Measurements from ENCODE around the gene ATP13A1.
A peak's percentile ranks its signal among the peaks of the same experiment; 100 is the strongest.
"Not testable (repeated sequence)": the region's sequence is repeated elsewhere in the genome, so short reads cannot be mapped to it uniquely, and the experiment has no call there.

The ATP13A1 gene

DNA sequence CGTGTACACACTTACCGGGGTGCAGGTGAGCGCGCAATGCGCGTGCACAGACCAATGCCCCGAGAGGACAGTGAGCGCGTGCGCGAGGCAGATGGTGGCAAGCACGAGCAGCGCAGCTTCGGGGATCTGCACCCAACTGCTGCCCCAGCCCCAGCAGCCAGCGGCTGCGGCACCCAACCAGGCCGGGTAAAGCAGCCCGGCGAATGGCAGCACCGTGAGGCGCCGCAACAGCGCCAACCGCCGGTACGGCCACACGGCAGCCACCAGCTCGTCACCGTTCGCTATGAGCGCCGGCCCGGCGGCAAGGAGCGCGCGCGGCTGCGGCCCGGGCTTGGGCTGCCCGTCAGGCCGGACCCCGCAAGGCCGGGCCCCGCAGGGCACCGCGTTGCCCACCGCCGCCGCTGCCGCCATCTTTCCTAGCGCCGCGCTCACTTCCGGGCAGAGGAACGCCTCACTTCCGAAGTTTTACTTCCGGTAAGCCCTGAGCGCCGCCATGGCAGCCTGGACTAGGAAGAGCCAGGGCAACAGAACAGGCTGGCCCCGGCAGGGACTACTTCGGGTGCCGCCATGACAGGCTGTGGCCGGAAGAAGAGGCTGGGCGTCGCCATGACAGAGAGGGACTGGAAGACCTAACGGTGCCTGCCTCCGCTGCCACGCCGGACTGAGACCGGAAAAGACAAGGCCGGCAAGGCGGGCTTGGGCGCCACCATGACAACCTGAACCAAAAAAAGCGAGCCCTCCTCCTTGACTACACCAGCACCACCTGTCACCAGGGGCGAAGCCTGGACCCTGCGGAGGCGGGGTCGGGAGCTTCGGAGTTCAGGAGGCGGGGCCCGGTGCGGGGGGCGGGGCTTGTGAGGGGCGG is at the start of gene ATP13A1:
TSS of gene ATP13A1 (minus strand) at position 421 of the 865 bp plus-strand sequence. CDS start at position 411, 10 bp downstream.
- peak; percentile 97 for DNase-seq (ENCODE audit: low spot score)

- DNase-seq (ENCODE audit: low spot score) = no peak
Observed at GRCh38 chr19:19711934-19712828, 48.7 kb upstream of the ATP13A1 start.

DNA sequence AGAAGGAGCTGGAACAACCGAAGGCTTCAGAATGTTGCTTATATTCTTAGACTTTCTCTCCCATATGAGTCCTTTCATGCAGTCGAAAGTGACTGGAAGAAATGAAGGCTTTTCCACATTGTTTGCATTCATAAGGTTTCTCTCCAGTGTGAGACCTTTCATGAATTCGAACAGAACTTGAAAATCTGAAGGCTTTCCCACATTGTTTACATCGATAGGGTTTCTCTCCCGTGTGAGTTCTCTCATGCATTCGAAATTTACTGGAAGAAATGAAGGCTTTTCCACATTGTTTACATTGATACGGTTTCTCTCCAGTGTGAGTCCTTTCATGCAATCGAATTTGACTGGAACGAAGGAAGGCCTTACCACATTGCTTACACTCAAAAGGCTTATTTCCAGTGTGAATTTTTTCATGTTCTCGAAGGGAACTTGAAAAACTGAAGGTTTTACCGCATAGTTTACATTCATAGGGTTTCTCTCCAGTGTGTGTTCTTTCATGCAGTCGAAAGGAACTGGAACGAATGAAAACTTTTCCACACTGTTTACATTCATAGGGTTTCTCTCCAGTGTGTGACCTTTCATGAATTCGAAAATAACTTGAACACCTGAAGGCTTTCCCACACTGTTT is 47.9 kb upstream of the ATP13A1 start:
- no peak for DNase-seq (ENCODE audit: low spot score)

- no peak for DNase-seq (ENCODE audit: low spot score)
Observed at GRCh38 chr19:19710506-19710905, 47.0 kb upstream of the ATP13A1 start.

GRCh38 chr19:19704836-19705235 is 41.4 kb upstream of the ATP13A1 start:
- DNase-seq (ENCODE audit: low spot score) = no peak

- not testable (repeated sequence) for DNase-seq (ENCODE audit: low spot score)
Observed at GRCh38 chr19:19700493-19700892, 37.0 kb upstream of the ATP13A1 start.

DNA sequence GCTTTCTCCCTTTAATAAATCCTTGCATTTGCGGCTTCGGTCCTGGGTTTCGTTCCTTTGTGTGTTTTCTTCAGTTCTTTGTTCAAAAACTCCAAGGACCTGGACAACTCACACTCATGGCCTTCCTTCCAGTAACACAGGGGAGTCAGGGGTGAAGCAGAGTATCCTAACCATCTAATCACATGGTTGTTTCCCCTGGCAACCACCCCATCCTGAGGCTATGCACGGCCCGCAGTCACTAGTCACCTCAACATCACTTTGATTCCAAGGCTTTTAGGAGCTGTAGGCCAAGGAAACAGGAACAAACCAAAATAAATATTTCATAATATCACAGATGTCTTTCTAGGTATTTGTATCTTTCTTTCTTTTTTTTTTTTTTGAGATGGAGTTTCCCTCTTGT is 34.1 kb upstream of the ATP13A1 start:
- DNase-seq (ENCODE audit: low spot score) = no peak

DNA sequence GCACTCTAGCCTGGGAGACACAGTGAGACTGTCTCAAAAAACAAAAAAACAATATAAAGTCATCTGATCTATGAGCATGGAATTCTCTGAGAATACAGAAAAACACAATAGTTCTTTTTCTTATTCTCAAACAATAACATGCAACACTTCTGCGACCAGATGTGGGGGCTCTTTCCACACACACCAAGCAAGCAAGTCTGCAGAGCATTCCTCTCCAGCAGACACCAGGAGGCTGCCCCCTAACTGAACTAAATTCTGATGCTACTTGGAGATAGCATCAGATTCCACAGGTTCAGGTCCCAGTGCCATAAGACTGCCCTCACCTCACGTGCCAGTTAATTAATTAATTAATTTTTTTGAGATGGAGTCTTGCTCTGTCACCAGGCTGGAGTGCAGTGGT is 32.9 kb upstream of the ATP13A1 start:
- DNase-seq (ENCODE audit: low spot score) = no peak

- DNase-seq (ENCODE audit: low spot score) = no peak
Observed at GRCh38 chr19:19691683-19692082, 28.2 kb upstream of the ATP13A1 start.

- DNase-seq (ENCODE audit: low spot score) = not testable (repeated sequence)
Observed at GRCh38 chr19:19689023-19689422, 25.5 kb upstream of the ATP13A1 start.

GRCh38 chr19:19687090-19687489 is 23.6 kb upstream of the ATP13A1 start:
- DNase-seq (ENCODE audit: low spot score) = no peak

DNA sequence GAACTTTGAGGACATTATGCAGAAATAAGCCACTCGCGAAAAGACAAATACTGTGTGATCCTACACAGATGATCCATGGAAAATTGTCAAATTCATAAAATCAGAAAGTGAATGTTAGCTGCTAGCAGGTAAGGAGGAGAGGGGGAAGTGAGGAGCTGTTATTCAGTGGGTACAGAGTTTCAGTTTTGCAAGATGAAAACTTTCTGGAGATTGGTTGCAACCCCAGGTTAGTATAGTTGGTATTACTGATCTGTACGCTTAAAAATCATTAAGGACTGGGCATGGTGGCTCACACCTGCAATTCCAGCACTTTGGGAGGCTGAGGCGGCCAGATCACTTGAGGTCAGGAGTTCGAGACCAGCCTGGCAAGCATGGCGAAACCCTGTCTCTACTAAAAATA is 23.1 kb upstream of the ATP13A1 start:
- DNase-seq (ENCODE audit: low spot score) = no peak

DNA sequence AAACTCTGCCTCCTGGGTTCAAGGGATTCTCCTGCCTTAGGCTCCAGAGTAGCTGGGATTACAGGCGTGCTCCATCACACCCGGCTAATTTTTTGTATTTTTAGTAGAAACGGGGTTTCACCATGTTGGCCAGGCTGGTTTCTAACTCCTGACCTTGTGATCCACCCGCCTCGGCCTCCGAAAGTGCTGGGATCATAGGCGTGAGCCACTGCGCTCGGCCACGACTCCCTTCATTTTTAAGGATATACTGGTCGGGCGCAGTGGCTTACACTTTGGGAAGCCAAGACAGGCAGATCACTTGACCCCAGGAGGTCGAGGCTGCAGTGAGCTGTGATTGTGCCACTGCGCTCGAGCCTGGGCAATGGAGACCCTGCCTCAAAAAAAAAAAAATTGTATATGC is 22.6 kb upstream of the ATP13A1 start:
- DNase-seq (ENCODE audit: low spot score) = not testable (repeated sequence)

DNA sequence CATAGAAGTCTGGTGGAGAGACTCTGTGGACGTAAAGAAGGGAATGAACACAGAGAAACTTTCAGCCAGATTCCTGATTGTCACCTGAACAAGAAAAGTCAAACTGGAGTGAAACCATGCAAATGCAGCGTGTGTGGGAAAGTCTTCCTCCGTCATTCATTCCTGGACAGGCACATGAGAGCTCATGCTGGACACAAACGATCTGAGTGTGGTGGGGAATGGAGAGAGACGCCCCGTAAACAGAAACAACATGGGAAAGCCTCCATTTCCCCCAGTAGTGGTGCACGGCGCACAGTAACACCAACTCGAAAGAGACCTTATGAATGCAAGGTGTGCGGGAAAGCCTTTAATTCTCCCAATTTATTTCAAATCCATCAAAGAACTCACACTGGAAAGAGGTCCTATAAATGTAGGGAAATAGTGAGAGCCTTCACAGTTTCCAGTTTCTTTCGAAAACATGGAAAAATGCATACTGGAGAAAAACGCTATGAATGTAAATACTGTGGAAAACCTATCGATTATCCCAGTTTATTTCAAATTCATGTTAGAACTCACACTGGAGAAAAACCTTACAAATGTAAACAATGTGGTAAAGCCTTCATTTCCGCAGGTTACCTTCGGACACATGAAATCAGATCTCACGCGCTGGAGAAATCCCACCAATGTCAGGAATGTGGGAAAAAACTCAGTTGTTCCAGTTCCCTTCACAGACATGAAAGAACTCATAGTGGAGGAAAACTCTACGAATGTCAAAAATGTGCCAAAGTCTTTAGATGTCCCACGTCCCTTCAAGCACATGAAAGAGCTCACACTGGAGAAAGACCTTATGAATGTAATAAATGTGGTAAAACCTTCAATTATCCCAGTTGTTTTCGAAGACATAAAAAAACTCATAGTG is 15.9 kb upstream of the ATP13A1 start:
- DNase-seq (ENCODE audit: low spot score) = no peak

DNA sequence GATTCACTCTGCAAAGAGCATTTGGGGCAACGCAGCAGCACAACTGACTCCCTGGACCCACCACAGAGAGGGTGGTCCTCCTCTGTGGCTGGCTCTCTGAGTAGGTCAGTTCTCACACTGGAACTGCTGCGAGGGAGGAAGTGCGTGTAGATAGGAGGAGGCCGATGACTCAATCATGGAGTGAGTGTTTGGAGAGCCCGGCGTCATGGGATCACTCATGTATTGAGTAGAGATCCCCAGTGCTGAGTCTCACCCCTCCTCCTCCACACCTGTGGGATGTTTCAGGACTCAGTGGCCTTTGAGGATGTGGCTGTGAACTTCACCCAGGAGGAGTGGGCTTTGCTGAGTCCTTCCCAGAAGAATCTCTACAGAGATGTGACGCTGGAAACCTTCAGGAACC is 14.1 kb upstream of the ATP13A1 start:
- no peak for DNase-seq (ENCODE audit: low spot score)

GRCh38 chr19:19674315-19674714 is 10.8 kb upstream of the ATP13A1 start:
- DNase-seq (ENCODE audit: low spot score) = no peak

GRCh38 chr19:19672816-19673215 is 9.3 kb upstream of the ATP13A1 start:
- DNase-seq (ENCODE audit: low spot score) = no peak

GRCh38 chr19:19670070-19670551 is 6.6 kb upstream of the ATP13A1 start:
- DNase-seq (ENCODE audit: low spot score) = no peak

DNA sequence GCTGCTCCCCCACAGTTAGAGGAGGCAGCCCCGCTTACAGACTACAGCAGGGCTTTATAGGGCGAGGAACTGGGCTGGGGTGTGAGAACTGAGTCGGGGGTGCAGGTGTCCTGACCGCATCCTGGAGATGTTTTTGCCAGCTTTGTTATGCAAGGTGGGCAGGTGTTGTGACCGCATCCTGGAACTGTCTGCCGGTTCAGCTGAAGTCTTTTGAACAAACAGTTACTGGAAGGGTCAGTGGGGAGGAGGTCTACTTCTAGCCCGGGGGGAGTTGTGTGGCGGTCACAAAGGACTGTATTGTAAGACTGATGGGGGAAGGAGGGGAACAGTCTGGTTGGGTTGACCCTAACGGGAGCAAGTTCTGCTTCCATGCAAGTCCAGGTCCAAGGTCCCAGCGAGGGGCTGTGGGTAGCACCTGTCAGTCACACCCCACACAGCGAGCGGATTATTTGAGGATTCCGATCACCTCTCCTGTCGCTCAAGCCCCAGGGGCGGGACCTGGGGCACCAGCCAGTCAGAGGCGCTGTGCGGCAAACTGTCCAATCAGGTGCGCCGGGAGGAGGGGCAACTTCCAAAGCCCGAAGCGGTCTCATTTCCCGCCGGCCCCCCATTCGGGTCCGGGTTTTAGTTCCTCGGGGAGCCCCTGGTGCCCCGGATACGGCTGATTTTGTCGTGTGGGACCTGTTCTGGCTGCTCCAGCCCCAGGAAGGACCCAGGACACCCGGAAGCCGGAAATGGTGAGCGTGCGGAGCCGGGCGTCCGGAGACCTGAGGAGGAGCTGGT is 4.9 kb upstream of the ATP13A1 start, which contains the start of gene ZNF101:
TSS of gene ZNF101 (plus strand) at position 610 of the 783 bp plus-strand sequence. CDS start at position 735, 125 bp downstream.
- DNase-seq (ENCODE audit: low spot score) = peak; percentile 96

DNA sequence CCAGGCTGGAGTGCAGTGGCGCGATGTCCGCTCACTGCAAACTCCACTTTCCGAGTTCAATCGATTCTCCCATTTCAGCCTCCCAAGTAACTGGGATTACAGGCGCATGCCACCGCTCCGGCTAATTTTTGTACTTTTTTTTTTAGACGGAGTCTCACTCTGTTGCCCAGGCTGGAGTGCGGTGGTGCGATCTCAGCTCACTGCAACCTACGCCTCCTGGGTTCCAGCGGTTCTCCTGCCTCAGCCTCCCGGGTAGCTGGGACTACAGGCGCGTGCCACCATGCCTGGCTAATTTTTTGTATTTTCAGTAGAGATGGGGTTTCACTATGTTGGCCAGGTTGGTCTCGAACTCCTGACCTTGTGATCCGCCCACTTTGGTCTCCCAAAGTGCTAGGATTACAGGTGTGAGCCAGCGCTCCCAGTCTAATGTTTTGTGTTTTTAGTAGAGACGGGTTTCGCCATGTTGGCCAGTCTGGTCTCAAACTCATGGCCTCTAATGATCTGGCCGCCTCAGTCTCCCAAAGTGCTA is 2.0 kb upstream of the ATP13A1 start:
- DNase-seq (ENCODE audit: low spot score) = not testable (repeated sequence)
